ENCODE results near the gene CCDC38.

The CCDC38 gene

GRCh38 chr12:95942524-95943329 lies at the start of gene CCDC38:
CCDC38 (minus strand) TSS chr12:95942614; CDS start chr12:95936509, 6,105 bp downstream.
- no peaks in the 10 kb centered on the region for H4K20me1 ChIP-seq
- H3K36me3 ChIP-seq: no peaks in the 10 kb centered on the region
- TF ChIP-seq Cebpa-rat (IDR thresholded peaks at IDR 0.05): no peak
- H3K4me3 ChIP-seq: peak within 1 kb of the TSS; percentile 76
- H3K4me1 ChIP-seq: peaks cover 8% of the 10 kb centered on the region; the same call in 1 of the 2 replicates
- H3K27me3 ChIP-seq: no peaks in the 10 kb centered on the region
- H3K9me3 ChIP-seq: no peaks in the 10 kb centered on the region
- H3K4me2 ChIP-seq: peak within 1 kb of the TSS; percentile 93
- H3K9ac ChIP-seq: peak within 1 kb of the TSS; percentile 86
- peak within 1 kb of the TSS; percentile 89 for H3K27ac ChIP-seq

GRCh38 chr12:95990136-95990535 lies 47.7 kb upstream of the CCDC38 start:
- no peak for TF ChIP-seq Cebpa-rat (IDR thresholded peaks at IDR 0.05)

GRCh38 chr12:95989504-95990123 lies 47.2 kb upstream of the CCDC38 start:
- no peak overlapping the region; the same call in 1 of the 2 replicates for H3K9ac ChIP-seq
- no peak overlapping the region for H3K27ac ChIP-seq
- peaks cover 25% of the 10 kb centered on the region for H3K4me1 ChIP-seq
- H3K4me2 ChIP-seq: peak overlapping the region; percentile 63
- H3K27me3 ChIP-seq: no peaks in the 10 kb centered on the region
- H3K4me3 ChIP-seq: no peak overlapping the region
- no peaks in the 10 kb centered on the region for H3K36me3 ChIP-seq
- no peaks in the 10 kb centered on the region for H4K20me1 ChIP-seq
- H3K9me3 ChIP-seq: no peaks in the 10 kb centered on the region
- no peak for TF ChIP-seq Cebpa-rat (IDR thresholded peaks at IDR 0.05)

More at GRCh38 chr12:95990136-95990535, 47.7 kb upstream of the CCDC38 start:
- H3K9me3 ChIP-seq: no peaks in the 10 kb centered on the region
- H3K27me3 ChIP-seq: no peaks in the 10 kb centered on the region
- no peaks in the 10 kb centered on the region for H4K20me1 ChIP-seq
- no peak overlapping the region for H3K9ac ChIP-seq
- H3K4me1 ChIP-seq: peaks cover 25% of the 10 kb centered on the region
- no peak overlapping the region for H3K4me3 ChIP-seq
- H3K4me2 ChIP-seq: peak overlapping the region; percentile 63; the same call in 1 of the 2 replicates
- no peak overlapping the region for H3K27ac ChIP-seq
- H3K36me3 ChIP-seq: no peaks in the 10 kb centered on the region

DNA sequence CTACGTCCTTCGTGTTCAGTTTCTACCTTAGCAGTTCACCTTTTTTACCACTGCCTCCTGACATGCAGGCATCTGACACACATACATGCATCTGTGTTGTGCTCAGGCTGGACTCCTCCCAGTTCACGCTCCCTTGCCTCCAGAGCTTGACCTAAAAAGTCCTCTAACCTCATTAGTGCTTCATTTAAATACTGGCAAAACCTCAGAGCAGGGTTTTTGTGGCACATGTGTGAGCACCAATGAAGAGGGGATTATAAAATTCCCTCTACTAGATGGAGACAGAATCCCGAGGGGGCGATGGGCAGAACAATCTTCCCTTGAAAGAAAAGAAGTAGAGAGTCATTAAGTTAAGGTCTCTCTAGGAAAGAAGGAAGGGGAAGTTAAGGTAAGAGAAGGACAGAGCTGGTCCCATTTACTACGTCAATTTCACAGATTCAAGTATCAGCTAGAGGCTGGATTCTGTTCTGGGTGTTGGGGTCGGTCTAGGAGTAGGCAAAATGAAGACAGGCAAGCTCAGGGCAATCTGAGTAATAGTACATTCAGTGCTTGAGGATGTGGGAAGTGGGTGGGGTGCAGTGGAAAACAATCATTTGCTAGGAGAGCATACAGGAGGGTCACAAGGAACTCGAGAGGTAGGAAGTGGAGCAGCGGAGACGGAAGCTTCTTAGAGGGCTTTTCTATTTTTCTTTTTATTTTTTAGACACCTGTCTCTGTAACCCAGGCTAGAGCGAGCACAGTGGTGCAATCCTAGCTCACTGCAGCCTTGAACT lies 46.3 kb upstream of the CCDC38 start:
- Histone ChIP-seq H3K36me3 (no peaks in the 10 kb centered on the region), H3K4me2 (peak overlapping the region; percentile 63), H3K9me3 (no peaks in the 10 kb centered on the region), H3K27ac (no peak overlapping the region), H3K4me3 (no peak overlapping the region), H4K20me1 (no peaks in the 10 kb centered on the region), H3K27me3 (no peaks in the 10 kb centered on the region), H3K9ac (no peak overlapping the region), H3K4me1 (peaks cover 25% of the 10 kb centered on the region)
- TF ChIP-seq Cebpa-rat (IDR thresholded peaks at IDR 0.05): no peak

GRCh38 chr12:95986635-95987570 lies 44.5 kb upstream of the CCDC38 start:
- Histone ChIP-seq H3K27me3 (no peaks in the 10 kb centered on the region), H3K9me3 (no peaks in the 10 kb centered on the region), H3K4me3 (no peak overlapping the region), H3K4me2 (no peak overlapping the region), H3K36me3 (no peaks in the 10 kb centered on the region), H3K9ac (no peak overlapping the region), H3K4me1 (peaks cover 25% of the 10 kb centered on the region), H4K20me1 (no peaks in the 10 kb centered on the region), H3K27ac (no peak overlapping the region)
- no peak for TF ChIP-seq Cebpa-rat (IDR thresholded peaks at IDR 0.05)

- H3K27ac ChIP-seq: no peak overlapping the region
- no peak overlapping the region for H3K4me3 ChIP-seq
These were observed 42.3 kb upstream of the CCDC38 start for GRCh38 chr12:95984682-95985081.

DNA sequence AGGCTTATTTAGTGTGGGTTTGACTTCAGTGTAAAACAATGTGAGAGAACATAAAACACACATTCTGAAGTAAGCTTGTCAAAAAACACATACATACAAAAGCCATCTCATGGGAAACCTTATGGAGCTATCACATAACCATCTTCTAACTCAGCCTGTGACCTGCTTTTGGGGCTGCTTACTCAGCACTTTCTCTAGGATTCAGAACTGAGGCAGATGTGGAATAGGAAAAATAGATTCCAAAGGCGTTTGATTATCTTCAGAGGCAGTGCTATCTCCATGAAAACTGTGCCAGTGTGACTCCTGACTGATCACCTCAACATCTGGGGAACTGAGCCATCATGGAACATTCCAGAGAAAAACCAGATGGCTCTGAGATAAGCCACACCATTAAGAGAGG lies 40.2 kb upstream of the CCDC38 start:
- Histone ChIP-seq H3K4me1 (no peaks in the 10 kb centered on the region), H3K27ac (no peak overlapping the region)

More at GRCh38 chr12:95984682-95985081, 42.3 kb upstream of the CCDC38 start:
- Histone ChIP-seq H3K9me3 (no peaks in the 10 kb centered on the region), H3K36me3 (no peaks in the 10 kb centered on the region), H3K27me3 (no peaks in the 10 kb centered on the region), H3K4me1 (peaks cover 17% of the 10 kb centered on the region), H4K20me1 (no peaks in the 10 kb centered on the region), H3K4me2 (no peak overlapping the region), H3K9ac (no peak overlapping the region)
- no peak for TF ChIP-seq Cebpa-rat (IDR thresholded peaks at IDR 0.05)

GRCh38 chr12:95980437-95980836 lies 38.0 kb upstream of the CCDC38 start:
- Histone ChIP-seq H3K9me3 (no peaks in the 10 kb centered on the region), H3K9ac (no peak overlapping the region), H3K4me2 (no peak overlapping the region), H3K27me3 (no peaks in the 10 kb centered on the region), H3K36me3 (no peaks in the 10 kb centered on the region), H3K4me1 (no peaks in the 10 kb centered on the region), H4K20me1 (no peaks in the 10 kb centered on the region), H3K27ac (no peak overlapping the region), H3K4me3 (no peak overlapping the region)
- TF ChIP-seq Cebpa-rat (IDR thresholded peaks at IDR 0.05): no peak

More for the DNA sequence above, 40.2 kb upstream of the CCDC38 start:
- no peaks in the 10 kb centered on the region for H3K36me3 ChIP-seq
- H3K4me3 ChIP-seq: no peak overlapping the region
- H3K9me3 ChIP-seq: no peaks in the 10 kb centered on the region
- TF ChIP-seq Cebpa-rat (IDR thresholded peaks at IDR 0.05): no peak
- no peaks in the 10 kb centered on the region for H4K20me1 ChIP-seq
- no peak overlapping the region for H3K4me2 ChIP-seq
- H3K9ac ChIP-seq: no peak overlapping the region
- no peaks in the 10 kb centered on the region for H3K27me3 ChIP-seq

DNA sequence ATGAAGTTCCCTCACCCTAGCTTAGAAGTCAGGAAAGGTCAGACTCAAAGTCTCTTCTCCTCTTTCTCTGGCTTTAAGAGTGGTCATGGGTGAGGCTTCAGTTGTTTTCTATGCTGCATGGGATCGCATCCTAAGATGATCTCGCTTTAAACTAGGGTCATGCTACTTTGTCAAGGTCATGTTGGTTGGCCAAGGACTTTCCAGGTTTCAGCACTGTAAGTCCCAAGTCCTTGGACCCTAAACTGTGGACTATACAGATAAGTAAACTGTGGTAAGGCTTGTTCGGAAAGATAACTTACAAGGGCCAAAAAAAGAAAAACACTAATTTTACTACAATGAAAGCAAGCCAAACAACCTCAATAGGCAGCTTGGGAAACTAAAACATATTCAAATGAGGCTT lies 36.4 kb upstream of the CCDC38 start:
- no peaks in the 10 kb centered on the region for H4K20me1 ChIP-seq
- no peak overlapping the region for H3K4me2 ChIP-seq
- H3K27me3 ChIP-seq: no peaks in the 10 kb centered on the region
- H3K9me3 ChIP-seq: no peaks in the 10 kb centered on the region
- no peak for TF ChIP-seq Cebpa-rat (IDR thresholded peaks at IDR 0.05)
- no peak overlapping the region for H3K27ac ChIP-seq
- H3K9ac ChIP-seq: no peak overlapping the region
- H3K36me3 ChIP-seq: no peaks in the 10 kb centered on the region
- no peaks in the 10 kb centered on the region for H3K4me1 ChIP-seq
- H3K4me3 ChIP-seq: no peak overlapping the region

All from BLaER1 (cell line).